Activated CD4-positive, alpha-beta T cell treated with anti-CD3 and anti-CD28 coated beads, Interleukin-2, amount 50 U/mL, for 1 hour (primary cell): Measurements from ENCODE around the gene PARVA.

ENCODE experiments used
- DNase-seq: peaks from one replicate; pipeline ENCODE4 v3.0.0-alpha.2; 2020

The PARVA gene

GRCh38 chr11:12434325-12434654, 56.9 kb downstream of the PARVA start:
- DNase-seq, result no peak

- no peak for DNase-seq
These were observed 57.9 kb downstream of the PARVA start for GRCh38 chr11:12435264-12435663.

DNA sequence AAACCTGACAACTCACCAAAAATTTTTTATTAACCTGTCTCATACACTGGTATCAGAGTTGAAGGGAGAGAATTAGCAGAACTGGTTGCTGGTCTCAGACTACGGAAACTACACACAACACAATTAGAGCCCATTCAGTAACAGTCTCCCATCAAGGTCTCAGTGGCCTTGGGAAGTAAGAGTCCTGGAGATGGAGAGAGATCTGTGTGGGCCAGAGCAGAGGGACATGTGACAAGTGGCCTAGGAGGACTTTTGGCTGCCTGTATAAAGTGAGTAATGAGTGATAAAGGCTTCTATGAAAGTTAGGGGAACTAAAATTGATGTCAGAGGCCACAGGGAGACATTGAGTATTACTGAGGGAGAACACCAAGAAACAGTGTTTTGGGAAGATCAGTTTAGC, 58.9 kb downstream of the PARVA start:
- DNase-seq, result no peak

GRCh38 chr11:12438291-12438690, 60.9 kb downstream of the PARVA start:
- no peak for DNase-seq

- DNase-seq, result no peak
These were observed 62.2 kb downstream of the PARVA start for GRCh38 chr11:12439615-12440014.

GRCh38 chr11:12440565-12440964, 63.2 kb downstream of the PARVA start:
- DNase-seq, result no peak

- DNase-seq, result no peak
These were observed 64.0 kb downstream of the PARVA start for GRCh38 chr11:12441231-12441861.

GRCh38 chr11:12444601-12445000, 67.2 kb downstream of the PARVA start:
- no peak for DNase-seq

DNA sequence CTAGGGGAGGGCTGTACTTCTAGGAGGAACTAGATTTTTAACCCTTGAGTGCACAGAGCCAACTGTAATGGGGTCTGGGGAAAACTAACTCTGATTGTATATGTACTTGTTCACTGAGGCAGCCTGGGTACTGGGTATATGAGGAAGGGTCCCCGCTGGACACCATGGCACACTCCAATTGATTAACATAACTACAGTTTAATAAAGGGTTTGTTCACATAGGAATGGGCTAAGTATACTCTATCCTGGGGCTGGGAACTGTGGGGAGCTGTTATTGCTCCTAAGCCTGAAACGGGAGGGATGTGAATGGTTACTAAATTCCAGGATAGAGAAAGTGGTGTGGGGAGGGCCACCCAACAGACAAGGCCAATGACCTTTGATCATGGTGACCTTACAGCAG, 67.6 kb downstream of the PARVA start:
- no peak for DNase-seq

GRCh38 chr11:12446863-12447262, 69.5 kb downstream of the PARVA start:
- DNase-seq, result no peak

DNA sequence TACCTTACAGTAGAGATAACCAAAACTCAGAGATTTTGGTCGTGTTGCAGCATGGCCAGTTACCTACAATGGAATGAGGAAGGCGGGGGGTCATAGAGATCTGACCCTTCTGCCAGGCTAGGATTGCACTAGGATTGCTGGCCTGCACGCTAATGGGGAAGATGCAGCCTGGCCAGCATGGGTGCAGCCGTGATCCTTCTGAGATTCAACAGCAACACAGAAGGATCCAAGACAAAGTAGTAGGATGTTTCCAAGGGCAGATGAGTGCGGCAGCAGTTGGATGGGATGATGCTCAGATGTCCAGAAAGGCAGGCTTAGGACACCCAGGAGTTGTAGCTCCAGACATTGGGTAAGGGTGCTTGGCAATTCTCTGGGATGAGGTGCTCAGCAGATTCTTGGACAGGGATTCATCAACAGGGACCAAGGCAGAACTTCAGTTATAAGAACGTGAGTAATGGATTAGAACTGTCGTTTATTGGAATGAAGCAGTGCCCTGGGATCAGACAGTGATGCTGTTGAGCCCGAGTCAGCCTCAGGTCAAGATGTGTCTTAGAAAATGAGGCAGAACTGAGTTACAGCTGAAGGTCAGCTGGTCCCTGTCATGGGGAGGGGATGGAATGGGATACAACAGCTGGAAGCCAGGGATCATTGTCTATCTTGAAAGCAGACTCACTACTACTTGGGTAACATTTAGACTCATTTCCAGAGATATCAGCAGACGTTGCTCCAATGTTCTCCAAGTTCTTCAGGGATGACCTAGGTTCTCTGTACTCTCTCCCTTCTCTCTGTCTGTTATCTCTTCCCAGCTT, 71.0 kb downstream of the PARVA start:
- no peak for DNase-seq

- DNase-seq, result no peak
These were observed 72.8 kb downstream of the PARVA start for GRCh38 chr11:12449961-12450715.

- no peak for DNase-seq
These were observed 73.9 kb downstream of the PARVA start for GRCh38 chr11:12451179-12451814.

GRCh38 chr11:12453243-12453642, 75.9 kb downstream of the PARVA start:
- DNase-seq, result no peak

DNA sequence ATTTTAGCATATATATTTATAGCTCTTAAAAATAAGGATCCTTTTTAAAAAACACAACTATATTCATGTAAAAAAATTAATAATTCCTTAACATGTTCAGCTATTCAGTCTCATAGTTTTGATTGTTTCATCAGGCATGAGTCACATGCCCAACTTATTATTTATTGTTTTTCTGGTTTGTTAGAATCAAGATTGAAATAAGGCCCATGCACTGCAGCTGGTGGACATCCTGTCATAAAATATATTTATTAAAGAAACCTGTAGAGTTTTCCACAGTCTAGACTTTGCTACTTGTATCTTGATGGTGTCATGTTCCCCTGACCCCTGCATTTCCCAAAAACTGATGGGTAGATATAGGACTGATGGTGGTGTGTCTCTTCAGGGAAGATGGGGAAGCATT, 77.4 kb downstream of the PARVA start:
- no peak for DNase-seq

- no peak for DNase-seq
These were observed 78.6 kb downstream of the PARVA start for GRCh38 chr11:12455938-12456337.

GRCh38 chr11:12456651-12457579, 79.5 kb downstream of the PARVA start:
- no peak for DNase-seq

- no peak for DNase-seq
These were observed 80.7 kb downstream of the PARVA start for GRCh38 chr11:12458042-12458441.

GRCh38 chr11:12459374-12459773, 82.0 kb downstream of the PARVA start:
- DNase-seq, result no peak

DNA sequence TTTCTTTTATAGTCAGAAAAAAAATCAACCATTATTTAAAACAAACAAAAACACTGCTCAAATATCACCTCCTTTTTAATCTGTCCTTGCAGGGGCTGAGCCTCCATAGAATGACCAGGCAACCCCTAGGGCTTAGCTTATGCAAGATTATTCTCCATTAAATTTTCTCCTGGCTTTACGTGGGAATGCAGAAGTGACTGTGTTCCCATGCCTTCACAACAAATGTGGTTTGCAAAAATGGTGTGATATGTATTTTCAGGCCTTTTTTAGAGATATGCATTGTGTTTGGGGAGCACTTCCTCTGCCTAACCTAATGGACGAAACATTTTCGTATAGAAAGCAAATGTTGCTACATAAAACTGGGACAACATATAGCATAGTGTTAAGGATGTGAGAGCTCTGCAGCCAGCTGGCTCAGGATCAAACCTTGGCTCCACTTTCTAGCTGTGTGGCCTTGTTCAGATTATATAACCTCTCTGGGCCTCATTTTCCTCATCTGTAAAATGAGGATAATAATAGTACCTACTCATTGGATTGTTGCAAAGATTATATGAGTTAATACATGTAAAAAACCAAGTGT, 82.6 kb downstream of the PARVA start:
- no peak for DNase-seq

DNA sequence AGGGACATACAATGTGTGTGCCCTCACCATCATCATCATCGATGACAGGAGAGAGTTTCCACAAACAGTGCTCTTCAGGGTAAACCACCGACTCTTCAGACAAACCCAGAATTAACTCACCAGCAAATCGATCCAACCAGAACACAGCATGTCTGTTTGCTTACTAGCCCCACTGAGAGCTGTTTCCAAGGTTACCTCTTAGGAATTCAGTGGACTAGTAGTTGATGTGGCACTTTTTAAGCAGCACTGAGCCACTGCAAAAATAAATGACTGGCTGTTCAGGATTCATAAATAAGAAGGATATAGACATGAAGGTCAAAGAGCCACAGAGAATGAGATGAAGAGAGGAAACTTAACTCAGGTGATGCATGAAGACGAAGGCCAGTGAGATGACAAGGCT, 83.1 kb downstream of the PARVA start:
- no peak for DNase-seq

DNA sequence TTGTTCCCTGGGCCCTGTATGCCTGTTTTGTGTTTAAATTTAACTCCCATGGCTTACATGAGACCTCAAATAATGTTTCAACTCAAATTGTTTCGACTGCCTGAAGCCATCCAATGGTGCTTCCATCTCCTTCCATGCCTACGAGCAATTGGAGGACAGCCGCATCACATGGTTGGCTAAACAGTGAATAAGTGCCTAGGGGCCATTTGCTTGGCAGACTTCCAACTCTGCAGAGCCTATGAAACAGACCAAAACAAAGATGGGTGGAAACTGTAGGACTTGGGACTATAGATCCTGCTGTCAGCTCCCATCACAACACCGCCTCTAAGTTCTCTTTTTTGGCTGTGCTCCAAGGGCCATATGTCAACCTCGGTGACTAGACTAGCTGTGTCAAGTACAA, 84.1 kb downstream of the PARVA start:
- DNase-seq, result no peak
